HK-2 (cell line): ENCODE data around the gene RPS2.

ENCODE experiments used
- DNase-seq: peaks from one replicate; pipeline ENCODE4 v3.0.0-alpha.2; 2018; ENCODE audit not compliant: unreplicated experiment

RPS2 gene

DNA sequence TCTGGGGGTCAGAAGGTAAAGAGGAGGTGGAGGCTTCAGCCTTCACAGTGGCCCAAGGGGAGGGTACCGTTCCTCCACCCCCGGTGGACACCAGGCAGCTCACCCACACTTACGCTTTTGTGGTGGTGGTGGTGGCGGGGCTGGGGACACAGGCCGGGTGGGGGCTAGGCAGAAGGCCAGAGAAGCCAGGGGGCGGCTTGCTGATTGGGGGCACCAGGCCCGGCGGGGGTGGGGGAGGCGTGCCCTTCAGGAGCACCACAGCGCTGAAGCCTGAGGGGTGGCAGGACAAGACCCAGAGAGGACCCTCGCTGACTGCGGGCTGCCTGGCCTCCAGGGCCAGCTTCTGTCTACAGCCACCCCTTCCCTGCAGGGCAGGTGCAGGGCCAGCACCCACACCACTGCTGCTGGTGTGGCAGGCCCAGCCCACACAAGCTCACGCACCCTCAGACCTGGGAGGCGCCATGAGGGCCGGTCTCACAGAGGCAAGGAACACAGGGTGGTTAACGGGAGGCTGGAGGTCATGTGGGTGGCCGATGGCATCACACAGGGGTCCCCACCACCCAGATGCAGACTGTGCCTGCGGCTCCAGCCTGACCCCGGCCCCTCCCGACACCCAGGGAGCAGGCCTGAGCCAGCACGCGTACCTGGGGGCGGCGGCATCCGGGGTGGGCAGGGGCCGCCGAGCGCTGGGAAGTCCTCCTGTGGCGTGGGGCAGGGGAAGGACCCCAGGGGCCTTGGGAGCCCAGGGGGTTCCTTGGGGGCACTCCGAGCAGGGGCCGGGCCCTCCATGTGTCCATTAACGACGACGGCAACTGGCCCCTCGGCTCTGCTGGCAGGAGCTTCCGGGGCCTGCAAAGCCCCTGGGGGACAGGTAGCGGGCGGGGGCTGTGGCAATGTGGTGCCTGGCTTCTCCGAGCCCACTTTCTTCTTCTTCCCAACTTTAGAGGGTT is 34.5 kb upstream of the RPS2 start:
- DNase-seq, result no peak

DNA sequence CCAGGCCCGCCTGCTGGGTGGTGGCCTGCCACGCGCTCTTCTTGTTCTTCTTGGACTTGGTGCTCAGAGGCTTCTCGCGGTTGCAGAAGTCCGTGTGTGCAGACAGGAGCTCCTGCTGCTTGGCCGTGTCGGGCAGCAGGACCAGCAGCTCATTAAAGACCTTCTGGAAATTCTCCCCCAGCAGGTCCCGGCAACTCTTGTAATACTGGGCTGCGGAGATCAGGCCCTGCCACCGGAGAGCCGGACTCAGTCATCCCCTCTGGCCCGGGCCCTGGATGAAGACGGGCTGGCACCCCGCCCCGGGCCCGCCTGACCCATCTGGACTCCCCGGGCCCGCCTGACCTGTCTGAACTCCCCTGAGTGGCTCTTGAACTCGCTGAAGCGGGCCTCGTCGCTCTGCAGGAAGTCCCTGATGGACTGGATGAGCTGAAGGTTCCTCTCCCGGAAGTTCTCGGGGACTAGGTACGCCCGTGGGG is 33.8 kb upstream of the RPS2 start:
- DNase-seq, result no peak

DNA sequence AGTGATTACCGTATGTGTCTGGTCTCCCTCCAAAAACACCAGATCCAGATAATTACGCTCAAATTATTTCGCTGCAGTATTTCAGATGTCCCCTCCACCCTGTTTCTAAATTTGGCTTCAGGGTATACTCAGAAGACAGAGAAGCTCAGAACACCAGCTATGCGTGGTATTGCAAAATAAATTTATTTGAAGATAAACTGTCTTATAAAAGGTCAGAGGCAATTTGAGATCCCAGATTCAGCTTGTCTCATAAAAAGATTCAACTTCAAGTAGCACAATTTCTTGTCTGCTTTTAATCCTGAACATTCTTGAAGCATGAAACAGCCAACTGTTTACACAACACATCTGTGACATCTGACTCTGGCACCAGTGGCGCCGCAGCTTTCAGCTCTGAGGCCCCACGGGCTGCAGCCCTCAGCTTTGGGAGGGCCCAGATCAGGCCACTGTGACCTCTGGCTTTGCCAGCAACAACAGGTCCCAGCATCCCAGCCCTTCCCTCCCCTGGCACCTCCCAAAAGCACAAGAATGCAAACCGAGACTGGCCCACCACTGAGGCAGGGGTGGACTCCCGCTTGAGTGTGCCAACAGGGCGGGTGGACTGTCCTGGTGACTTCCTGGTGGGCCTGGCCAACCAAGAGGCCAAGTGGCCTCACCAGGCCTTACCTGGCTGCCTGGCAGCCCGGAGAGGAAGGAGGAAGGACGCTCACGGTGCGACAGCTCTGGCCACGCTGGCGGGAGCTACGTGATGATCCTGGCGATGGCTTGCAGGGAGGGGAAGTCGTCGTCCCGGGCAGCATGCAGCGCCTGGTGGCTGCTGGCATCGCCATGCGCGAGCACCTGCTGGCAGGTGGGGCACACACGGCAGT is 33.1 kb upstream of the RPS2 start:
- no peak for DNase-seq

DNA sequence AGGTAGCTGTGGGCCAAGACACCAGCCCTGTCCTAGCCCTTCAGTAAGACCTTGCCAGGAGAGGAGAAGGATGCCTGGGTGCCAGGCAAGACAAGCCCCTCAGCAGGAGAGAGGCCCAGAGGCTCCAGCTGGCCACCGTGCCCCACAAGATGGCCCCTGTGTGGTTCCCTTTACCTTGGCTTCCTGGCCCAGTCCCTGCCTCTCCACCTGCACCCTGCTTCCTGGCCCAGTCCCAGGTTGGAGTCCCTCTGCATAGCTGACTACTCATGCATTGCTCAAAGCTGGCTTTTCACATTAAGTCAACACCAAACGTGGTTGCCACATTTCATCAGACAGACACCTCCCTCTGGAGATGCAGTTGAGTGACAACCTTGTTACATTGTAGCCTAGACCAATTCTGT is 29.1 kb upstream of the RPS2 start:
- DNase-seq, result peak; percentile 54

DNA sequence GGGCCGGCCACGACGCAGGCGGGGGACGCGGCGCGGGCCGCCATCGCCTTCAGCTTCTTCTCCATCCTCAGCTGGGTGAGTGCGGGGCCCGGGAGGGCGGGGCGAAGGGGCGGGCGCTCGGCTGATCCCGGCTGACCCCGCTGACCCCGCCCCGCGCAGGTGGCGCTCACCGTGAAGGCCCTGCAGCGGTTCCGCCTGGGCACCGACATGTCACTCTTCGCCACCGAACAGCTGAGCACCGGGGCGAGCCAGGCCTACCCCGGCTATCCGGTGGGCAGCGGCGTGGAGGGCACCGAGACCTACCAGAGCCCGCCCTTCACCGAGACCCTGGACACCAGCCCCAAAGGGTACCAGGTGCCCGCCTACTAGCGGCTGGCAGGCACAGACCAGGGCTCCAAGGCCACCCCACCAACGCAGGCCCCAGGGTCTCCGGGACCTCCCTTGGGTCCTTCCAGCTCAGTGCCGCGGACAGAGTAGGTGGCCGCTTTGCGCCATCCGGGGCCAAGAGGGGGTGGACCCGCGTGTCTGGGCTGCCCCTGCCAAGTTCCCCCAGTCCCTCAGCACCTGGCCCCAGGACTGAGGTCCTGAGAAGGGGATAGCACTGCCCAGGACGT is 28.2 kb upstream of the RPS2 start:
- DNase-seq, result no peak

DNA sequence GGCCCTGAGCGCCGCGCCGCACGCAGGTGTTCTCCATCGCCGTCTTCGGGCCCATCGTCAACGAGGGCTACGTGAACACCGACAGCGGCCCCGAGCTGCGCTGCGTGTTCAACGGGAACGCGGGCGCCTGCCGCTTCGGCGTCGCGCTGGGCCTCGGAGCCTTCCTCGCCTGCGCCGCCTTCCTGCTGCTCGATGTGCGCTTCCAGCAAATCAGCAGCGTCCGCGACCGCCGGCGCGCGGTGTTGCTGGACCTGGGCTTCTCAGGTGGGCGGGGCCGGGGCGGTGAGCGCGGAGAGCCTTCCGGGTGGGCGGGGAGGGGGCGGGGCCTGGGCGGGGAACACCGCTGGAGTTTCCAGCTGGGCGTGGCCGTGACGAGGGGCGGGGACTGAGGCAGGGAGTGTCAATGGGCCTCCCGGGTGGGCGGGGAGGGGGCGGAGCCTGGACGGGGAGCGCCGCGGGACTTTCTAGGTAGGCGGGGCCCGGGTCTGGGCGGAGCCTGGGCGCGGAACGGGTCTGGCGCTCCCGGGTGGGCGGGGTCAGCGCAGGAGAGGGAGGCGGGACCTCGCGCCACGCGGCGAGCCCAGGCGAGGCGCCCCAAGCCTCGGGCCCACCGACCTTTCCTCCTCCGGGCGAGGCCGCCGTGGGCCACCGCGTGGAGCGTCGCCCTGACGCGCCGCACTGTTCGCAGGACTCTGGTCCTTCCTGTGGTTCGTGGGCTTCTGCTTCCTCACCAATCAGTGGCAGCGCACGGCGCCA is 27.5 kb upstream of the RPS2 start:
- peak; percentile 98 for DNase-seq

DNA sequence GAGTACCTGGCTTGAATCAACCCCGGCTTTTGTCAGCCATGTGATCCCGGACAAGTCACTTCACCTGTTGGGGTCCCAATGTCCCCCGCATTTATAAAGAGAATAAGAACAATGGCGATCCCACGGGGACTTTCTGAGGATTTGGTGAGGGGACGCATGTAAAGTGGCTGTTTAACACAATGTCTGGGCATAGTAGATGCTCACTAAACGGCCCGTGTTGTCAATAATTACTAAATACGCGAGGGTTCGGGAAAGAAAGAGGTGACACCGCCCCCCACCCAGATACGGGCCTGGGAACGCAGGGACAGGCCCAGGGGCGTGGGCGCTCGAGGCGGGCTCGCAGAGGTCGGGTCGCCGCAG is 26.9 kb upstream of the RPS2 start:
- no peak for DNase-seq

DNA sequence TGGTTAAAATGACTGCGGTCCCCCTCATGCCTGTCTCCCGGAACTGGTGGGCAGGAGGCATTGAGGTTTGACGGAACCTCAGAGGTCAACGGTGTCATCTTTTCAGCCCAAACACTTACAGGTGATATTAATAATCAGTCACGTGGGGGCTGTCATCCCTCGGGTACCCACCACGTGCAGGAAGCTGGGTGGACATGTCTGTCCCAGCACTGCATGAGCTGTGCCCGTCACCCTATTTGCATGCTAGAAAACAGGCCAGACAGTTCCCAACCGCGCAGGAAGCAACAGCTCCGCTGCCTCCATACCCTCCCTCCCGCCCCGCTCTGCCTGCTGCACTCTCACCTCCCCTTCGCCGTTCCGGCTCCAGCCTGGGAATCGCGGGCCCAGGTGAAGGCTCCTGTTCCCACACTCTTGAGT is 26.5 kb upstream of the RPS2 start:
- DNase-seq, result no peak

DNA sequence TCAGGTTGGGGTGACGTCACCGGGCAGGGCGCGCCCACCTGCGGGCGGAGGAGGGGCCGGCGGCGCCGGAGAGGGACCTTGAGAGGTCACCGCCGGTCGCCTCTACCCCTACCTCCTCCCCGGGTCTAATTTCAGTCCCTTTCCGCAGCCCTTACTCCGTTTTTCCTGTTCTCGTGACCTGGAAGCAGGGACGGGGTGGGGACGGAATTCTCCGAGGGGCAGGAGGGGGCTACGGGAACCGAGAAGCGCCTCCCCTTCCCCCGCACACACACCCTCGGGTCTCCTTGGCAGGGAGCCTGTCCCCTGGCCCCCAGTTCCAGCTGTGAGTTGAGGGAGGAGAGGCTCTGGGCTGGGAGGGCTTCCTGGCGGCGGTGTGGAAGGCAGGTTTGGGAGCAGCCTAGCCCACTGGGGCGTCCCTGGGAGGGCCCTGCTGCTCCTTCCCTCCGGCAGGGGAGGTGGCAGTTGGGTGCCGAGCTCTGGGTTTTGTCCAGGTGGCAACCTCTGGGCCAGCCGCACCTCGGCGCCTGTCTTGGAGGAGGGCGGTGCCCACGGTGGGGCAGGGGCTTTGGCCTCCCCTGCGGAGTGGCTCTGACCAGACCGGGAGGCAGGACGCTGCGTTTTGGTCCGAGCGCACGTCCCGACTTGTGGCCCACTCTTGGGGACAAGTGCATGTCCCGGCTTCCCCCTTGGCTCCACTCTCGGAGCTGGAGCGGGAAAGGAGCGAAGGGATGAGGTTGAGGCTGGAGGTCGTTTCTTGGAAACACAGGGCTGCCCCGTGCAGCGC is 25.9 kb upstream of the RPS2 start:
- DNase-seq, result no peak

DNA sequence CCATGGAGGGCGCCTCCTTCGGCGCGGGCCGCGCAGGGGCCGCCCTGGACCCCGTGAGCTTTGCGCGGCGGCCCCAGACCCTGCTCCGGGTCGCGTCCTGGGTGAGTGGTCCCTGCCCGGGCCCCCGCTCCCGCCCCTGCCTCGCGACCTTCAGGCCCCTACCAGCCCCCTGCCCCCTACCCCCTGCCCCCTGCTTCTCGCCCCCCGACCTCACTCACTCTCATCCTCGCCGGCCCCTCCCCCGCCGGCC is 25.4 kb upstream of the RPS2 start:
- no peak for DNase-seq

DNA sequence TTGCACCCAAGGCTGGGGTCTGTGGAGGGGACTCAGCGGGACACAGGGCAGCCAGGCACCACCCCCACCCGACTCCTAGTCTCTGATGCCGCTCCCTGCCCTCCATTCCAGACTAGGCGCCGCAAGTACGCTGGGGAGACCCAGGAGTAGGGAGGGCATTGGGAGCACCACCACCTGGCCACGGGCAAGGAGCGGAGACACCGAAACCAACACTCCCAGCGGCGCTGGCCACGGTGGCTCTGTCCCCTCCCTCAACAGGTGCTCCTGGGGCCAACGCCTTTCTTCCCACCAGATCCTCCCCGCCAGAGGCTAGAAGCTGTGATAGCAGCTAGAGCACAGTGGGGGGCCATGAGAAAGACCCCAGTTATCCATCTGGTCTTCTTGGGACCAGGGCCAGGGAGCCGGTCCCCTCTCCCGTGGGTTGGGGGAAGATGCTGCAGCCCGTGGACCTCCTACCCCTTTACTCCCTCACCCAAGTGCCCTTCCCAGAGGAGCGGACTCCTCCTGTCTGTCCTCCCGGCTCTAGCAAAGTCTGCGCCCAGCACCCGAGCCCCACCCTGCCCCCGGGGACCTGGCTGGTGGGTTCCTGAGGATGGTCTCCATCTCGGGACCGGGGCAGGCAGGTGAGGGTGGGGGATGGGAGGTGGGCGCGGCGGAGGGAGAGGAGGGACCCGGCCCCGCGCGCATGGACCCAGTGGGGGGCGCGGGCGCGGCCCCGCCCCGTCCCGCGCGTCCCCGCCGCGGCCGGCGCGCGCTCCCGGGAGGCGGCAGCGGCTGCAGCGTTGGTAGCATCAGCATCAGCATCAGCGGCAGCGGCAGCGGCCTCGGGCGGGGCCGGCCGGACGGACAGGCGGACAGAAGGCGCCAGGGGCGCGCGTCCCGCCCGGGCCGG is 24.8 kb upstream of the RPS2 start, which contains the start of gene SYNGR3:
Gene SYNGR3 (plus strand): TSS at position 762 of the 892 bp plus-strand sequence. CDS start 133 bp downstream, outside the sequence.
- no peak for DNase-seq

DNA sequence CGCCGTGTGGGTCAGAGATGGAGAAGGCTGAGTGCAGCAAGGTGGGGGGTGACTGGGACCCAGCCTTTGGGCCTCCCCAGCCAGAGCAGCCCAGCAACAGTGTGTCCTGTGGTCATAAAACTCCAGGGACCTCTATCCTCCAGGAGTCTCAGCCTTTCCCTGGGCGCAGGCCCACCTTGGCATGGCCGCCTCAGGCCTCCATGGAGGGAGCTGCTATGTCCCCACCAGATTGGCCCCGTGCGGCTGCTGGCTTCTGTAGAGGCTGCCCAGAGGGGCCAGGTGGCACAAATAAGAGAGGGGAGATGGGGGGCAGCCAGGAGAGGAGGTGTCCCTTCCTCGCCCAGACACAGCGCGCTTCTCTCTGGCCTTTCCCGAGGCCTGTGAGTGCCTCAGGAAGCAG is 22.6 kb upstream of the RPS2 start:
- DNase-seq, result no peak

DNA sequence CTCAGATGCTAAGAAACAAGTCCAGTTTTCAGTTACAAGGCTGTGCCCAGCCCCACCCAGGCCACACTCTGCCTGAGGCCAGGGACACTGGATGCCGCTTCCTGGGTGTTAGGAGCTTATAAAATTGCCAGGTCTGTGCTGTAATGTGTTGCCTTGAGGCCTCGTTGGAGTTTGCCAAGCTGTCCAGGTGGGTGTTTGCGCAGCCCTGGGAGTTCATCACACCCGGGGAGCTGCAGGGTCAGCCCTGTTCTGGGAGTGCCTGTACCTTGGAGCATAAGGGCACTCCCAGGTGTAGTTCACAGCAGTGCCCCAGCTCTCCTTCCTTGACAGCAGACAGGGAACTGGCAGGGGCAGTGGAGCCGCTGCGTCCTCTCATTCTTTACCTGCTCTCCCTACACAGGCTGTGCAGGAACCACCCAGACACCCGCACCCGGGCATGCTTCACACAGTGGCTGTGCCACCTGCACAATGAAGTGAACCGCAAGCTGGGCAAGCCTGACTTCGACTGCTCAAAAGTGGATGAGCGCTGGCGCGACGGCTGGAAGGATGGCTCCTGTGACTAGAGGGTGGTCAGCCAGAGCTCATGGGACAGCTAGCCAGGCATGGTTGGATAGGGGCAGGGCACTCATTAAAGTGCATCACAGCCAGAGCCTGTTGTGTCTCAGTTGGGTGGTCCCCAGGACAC is 21.0 kb upstream of the RPS2 start:
- no peak for DNase-seq

DNA sequence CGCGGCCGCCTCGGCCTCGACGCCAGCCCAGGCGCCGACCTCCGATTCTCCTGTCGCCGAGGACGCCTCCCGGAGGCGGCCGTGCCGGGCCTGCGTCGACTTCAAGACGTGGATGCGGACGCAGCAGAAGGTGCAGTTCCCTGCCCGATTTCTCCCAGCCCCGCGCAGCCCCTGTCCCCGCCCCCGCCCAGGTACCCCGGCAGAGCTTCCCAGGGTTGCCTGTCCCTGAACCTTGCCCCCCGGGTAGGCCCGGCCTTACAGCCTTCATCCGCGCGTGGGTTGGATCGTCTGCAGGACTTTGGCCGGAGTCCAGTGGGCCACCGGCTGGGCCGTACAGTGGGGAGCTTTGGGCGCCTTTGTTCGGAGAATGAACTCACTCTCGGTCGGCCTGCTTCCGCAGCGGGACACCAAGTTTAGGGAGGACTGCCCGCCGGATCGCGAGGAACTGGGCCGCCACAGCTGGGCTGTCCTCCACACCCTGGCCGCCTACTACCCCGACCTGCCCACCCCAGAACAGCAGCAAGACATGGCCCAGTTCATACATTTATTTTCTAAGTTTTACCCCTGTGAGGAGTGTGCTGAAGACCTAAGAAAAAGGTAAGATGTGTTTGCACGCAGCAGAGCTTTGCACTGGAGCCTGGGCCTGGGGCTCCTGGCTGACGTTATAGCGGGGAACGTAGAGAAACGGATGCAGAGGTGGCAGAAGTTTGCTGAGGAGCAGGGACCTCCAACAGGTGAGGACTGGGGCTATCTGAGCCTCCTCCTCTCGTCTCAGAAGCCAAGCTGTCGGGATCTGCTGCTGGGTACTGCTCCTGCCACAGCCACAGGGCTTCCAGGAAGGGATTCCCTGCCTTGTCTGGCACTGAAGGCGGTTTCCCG is 20.0 kb upstream of the RPS2 start:
- DNase-seq, result no peak

DNA sequence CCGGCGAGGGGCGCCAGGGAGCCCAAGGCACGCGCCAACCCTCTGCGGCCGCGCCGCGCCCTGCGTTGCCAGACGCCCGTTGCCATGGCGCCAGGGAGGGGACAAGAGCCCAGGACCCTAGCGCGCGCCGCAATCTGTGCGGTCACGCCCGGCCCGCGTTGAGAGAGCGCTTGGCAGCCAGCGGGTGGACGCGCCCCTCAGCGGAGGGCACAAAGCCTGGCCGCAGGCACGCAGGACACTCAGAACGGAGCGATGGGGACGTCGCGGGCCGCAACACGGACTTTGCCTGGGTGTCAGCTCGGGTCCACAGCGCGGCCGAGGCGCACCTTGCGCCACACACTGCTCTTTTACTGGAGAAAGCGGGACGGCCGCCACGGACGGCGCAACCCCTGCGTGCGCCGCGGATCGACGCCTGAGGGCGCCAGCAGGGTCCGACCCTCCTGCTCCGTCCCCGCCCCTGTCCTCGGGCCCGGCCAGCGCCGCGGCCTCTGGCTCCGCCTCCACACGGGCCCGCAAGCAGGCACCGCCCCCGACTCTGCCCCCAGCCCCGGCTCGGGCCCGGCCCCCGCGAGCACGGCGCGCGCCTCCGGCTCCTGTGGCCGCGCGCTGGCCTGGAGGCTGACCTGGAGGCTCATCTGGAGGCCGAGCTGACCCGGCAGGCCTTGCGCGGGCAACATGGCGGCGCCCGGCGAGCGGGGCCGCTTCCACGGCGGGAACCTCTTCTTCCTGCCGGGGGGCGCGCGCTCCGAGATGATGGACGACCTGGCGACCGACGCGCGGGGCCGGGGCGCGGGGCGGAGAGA is 19.1 kb upstream of the RPS2 start, which contains the start of gene GFER:
Gene GFER (plus strand): TSS at position 650 of the 803 bp plus-strand sequence. CDS start 26 bp downstream, at position 676.
- DNase-seq, result peak; percentile 90

DNA sequence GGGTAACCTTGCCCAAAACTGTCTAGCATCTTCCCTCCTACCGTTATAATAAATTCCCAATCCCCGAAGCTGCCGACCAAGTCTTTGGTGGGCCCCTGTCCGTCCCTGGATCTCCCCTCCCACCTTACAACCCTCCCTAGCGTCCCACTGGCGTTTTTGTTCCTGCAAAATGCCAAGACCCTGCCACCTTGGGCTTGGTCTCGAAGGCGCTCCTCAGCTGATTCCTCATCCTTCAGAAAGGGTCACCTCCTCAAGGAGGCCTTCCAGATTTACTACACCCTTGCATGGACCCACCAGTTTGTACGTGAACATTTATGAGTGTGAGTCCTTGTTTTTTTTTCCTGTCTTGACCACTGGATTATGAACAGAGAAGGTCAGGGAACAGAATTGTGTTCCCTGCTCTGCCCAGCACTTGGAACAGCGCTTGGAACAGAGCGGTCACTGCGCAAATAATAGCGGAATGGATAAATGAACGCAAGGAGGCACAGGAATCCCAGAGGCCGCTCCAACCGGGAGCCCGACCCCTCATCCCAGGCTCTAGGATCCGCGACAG is 18.4 kb upstream of the RPS2 start:
- no peak for DNase-seq

DNA sequence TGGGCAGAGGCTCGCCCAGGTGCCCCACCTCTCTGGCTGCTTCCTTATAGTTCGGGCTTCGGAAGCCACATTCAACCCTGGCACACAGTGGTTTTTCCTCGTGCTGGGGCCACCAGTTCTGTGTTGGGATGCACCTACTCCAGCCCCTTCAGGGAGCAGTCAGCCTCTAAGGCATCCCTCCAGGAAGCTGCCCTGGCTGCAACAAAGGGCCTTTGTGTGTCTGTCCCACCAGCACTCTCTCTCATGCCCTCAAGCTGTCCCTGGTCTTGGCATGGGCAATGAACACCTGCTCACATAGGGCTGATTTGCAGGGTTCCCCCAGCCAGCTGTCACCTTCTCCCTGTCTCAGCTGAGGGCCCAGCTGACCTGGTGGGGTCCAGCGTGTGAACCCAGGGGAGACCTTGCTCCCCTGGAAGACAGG is 17.4 kb upstream of the RPS2 start:
- DNase-seq, result no peak
